Activated effector memory CD4-positive, alpha-beta T cell treated with anti-CD3 and anti-CD28 coated beads, Interleukin-2, amount 50 U/mL, for 16 hours (primary cell): ENCODE measurements around the gene EXD3.
A peak's percentile ranks its signal among the peaks of the same experiment; 100 is the strongest.

ENCODE experiments used
- DNase-seq: peaks from one replicate; pipeline ENCODE4 v3.0.0-alpha.2; 2020

EXD3 gene

DNA sequence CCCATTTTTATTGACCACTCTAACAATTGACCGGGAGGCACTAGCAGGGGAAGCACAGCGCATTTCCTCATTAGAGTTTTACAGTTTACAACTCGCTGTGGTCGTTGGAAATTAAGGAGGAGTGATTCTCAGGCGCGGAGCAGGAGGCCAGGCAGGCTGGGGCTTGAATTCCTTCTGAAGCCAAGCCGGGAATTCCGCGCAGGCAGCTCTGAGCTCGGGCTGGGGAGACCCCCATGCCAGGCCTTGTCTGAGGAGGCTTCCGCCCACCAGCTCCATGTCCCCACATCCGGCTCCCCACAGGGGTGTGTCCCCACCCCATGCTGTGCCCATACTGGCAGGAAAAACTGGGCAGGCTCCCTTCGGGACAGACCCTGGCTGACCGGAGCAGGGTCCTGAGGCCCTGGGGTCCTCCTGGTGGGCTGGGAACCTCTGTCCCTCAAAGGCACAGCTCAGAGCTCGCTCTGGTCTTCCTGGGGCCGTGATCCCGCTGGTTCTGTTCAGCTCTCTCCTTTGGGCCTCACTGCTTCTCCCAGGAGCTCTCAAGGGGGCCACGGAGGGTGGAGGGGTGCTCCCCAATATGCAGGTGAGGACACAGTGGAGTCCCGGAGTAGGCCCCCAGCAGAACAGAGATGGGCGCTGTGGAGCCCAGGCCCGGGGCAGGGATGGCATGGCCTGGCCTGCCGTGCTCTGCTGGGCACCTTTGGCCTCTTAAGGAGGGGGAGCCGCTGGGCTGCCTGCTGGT is 119.6 kb downstream of the EXD3 start:
- DNase-seq: no peak

DNA sequence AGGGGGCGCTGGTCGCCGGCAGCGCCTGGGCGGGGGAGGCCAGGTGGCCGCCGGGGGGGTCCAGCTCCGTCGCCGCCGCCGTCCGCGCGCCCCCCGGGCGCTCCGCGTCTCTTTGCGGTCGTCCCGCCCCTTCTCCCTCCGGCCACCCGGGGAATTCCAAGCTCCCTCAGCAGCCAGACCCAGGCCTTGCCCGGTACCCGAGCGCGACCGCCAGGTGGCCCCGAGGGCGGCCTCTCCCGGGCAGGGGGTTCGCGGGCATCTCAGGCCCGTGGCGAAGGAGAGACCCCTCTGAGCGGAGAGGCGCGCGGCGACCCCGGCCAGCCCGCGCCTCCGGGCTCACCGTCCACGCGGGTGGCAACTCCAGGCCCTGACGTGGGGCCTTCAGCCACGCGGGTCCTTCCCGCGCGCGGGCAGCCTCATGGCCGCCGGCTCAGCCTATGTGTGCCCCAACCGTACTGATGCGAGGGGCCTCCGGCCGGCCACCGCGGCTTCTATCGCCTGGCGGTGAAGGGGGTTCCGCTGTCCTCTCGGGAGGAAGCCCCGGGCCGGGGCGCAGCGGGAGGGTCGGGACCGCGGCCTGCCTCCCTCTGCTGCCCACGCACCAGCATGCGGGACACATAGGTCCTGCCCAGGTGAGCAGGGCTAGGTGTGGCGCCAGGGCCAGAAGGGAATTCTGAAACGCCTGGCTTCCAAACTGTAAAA is 120.4 kb downstream of the EXD3 start:
- no peak for DNase-seq

GRCh38 chr9:137302118-137302448 is 120.9 kb downstream of the EXD3 start, which contains the start of gene NRARP:
NRARP (minus strand) TSS chr9:137302271; CDS start chr9:137301928, 343 bp downstream.
- peak; percentile 97 for DNase-seq

DNA sequence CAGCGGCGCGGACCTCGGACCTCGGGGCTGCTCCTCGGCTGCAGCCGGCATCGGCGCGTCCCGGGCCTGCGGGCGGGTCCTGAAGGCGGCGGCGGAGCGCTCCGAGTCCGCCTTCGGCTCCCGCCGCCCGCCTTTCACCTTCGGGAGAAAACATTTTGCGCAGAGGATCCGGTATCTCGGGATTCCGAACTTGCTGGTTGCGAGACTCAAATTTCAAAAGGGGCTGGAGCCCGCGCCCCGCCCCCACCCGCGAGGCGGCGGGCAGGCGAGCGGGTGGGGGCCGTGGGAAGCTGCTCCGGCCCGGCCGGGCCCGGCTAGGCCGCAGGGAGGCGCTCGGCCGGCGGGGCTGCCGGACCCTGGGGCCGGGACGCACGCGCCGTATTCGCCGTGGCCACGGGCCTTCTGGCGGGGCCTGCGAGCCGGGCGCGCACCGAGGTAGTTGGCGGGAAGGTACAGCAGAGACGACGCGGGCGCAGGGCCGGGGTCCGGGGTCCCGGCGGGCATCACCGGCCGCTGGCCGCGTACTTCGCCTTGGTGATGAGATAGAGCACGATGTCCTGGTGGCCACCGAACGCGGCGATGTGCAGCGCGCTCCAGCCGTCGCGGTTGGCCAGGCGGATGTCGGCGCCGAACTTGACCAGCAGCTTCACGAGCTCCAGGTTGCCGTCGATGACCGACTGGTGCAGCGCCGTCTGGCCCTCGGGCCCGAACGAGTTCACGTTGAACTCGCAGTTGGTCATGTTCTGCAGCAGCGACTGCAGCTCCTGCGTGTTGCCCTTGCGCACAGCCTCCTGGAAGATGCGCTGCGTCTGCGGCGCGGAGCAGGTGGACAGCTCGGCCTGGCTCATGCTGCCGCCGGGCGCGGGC is 121.6 kb downstream of the EXD3 start:
- DNase-seq: peak; percentile 72

GRCh38 chr9:137300567-137301080 is 122.3 kb downstream of the EXD3 start:
- DNase-seq: no peak

- DNase-seq: no peak
These were observed 123.0 kb downstream of the EXD3 start for GRCh38 chr9:137299938-137300337.

DNA sequence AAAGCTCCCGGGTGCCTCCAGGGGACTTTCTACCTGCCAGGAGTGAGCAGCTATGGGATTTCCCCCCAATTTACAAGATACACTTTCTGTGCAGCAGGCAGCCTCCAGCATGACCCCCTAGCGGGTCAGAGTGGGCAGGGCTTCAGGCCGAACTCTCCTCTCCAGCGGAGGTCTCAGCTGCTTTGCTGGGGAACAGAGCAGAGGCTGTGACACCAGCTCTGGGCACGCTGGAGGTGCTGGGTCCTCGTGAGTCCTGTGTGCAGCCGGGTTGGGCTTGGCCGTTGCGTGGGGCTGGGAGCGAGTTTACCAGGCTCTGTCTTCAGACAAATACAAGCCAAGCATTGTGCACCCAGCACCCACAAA is 123.8 kb downstream of the EXD3 start:
- DNase-seq: no peak

- no peak for DNase-seq
These were observed 124.4 kb downstream of the EXD3 start for GRCh38 chr9:137298401-137299202.

DNA sequence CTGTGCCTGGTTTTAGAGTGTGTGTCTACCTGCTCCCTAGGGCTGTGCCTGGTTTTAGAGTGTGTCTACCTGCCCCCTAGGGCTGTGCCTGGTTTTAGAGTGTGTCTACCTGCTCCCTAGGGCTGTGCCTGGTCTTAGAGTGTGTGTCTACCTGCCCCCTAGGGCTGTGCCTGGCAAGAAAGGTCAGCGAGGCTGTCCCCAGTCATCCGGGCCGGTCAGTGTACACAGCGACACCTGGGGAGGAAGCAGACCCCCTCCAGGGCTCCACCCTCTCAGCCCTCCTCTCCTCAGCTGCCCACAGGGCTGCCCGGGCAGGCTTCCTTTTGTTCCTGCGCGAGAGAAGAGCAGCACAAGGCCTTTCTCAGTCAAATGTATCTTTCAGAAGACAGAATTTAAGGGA is 125.0 kb downstream of the EXD3 start:
- DNase-seq: no peak

- no peak for DNase-seq
These were observed 126.0 kb downstream of the EXD3 start for GRCh38 chr9:137296670-137297664.

DNA sequence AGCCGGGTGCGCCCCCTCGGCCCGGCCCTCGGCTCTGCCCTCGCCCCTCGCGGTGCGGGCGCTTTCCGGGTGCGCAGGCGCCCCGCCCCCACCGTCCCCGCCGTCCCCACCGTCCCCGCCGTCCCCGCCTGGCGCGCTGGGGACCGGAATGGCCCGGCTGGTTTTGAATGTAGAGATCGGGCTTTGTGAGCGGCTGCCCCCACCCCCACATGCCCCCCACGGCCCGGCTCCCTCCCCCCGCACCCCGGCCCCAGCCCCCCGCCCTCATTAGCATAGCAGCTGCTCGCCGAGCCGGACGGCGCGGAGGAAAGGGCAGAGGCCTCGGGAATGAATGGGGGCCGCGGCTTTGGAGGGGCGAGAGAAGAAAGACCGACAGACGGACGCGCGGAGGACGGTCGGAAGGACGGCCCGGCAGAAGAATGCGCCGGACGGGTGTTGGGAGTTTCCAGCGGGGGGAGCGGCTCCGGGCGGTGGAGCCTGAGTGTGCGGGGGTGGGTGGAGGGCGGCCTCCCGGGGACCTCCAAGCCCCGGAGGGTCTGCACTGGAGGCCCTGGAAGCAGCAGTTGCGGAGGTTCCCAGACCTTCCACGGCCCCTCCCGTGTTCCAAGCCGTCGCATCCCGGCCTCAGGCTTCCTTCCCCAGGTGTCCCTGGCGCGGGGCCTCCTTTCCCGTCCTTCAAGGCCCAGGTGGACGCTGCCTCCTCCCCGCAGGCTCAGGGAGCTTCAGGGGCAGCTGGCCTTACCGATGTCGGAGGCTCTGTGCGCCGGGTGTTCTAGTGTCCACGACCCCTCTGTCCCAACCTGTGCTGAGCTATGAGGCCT is 126.9 kb downstream of the EXD3 start:
- DNase-seq: no peak

DNA sequence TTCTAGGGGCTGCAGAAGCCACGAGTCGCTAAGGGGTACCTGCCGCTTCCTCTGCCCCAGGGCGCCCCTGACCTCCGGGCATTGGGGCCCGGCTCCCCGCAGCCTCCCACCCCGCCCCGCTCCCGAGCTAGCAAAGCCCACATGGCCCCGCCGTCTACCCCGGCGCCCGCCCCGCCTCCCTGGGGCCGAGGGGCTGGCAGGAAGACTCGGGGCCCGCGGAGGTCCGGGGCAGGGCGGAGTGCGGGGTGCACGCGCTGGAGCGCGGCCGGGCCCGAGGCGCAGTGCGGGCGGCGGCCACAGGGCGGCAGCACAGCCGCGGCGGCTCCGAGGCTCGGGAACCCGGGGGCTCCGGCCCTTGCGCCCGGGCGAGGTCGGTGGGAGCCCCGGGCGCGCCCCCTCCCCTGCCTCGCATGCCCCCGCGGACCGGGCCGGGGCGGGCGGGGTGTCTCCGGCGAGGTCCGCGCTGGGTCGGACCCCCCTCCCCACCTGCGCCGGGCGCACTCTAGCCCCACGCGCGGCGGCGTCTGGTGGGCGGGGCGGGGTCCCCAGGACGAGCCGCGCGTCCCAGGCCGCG is 127.6 kb downstream of the EXD3 start:
- peak; percentile 81 for DNase-seq

GRCh38 chr9:137294681-137295237 is 128.2 kb downstream of the EXD3 start:
- no peak for DNase-seq

- no peak for DNase-seq
These were observed 128.8 kb downstream of the EXD3 start for GRCh38 chr9:137294091-137294680.

- no peak for DNase-seq
These were observed 129.4 kb downstream of the EXD3 start for GRCh38 chr9:137293482-137294090.

- no peak for DNase-seq
These were observed 129.9 kb downstream of the EXD3 start for GRCh38 chr9:137293094-137293481.

GRCh38 chr9:137286975-137287383 is 136.0 kb downstream of the EXD3 start:
- no peak for DNase-seq

DNA sequence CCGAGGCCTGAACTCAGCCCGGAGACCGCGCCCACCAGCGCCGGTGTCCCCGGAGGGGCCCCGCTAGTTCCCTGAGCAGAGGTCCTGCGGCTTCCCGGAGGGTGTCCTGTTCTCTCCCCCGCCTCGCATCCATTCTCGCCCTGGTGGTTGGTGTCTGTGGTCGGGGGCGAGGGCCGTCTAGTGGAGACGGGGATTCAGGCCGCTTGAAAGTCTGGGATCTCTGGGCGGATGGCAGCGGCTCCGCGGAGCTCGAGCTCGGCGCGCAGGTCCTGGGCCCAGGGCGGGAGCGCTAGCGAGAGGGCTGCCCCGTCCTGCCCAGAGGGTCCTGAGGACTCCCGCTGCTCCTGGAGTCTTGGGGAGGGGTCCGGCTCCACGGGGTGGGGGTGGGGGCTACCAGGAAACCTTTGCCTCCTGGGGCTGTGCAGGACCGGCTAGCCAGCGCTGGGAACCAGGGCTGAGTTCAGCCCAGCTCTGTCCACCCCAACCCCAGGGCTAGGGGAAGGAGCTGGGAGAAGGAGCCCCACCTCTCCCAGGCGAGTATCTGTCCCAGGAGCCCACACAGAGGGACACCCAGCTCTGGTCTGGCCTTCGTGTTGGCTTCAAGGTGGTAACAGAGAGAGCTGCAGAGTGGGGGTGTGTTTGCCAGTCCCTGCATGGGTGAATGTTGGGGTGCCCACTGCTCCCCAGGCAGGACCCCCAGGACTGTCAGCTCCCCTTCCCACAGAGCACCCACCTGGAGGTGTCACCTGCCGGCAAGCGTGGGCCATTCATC is 141.4 kb downstream of the EXD3 start:
- no peak for DNase-seq
